Measurements from ENCODE around the gene AMPD2. TPM values are rescaled to one million over a fixed set of nuclear protein-coding genes. Genes with fewer than 3 reads are reported as not detected.

The AMPD2 gene
- polyA plus RNA-seq, 3 donors = 75.0 to 961 (median 117) TPM

GRCh38 chr1:109584766-109585165, 34.9 kb upstream of the AMPD2 start:
- H3K4me1 Mint-ChIP-seq = peaks cover 10% of the 10 kb centered on the region
- Histone ChIP-seq H3K4me2 (replicated peaks; ENCODE audit: extremely low read depth, low read length, poor library complexity, severe bottlenecking) (no peak overlapping the region), H4K20me1 (ENCODE audit: insufficient read depth, low read length) (peaks cover 55% of the 10 kb centered on the region), H3K4me1 (ENCODE audit: control insufficient read depth in 1 of 2, insufficient read depth in 2 of 2, low read length in 2 of 2) (peaks cover 0 to 7% of the 10 kb centered on the region in 2 donors), H3K9ac (ENCODE audit: insufficient read depth, low read length, poor library complexity, severe bottlenecking) (no peak overlapping the region), H3K9me3 (replicated peaks in 1 of 2; ENCODE audit: control insufficient read depth in 1 of 2, insufficient read depth in 1 of 2, low read length in 2 of 2) (no peaks in the 10 kb centered on the region), H2AFZ (ENCODE audit: insufficient read depth, low read depth, low read length, poor library complexity, severe bottlenecking) (no peak overlapping the region), H3K4me3 (replicated peaks in 1 of 3; ENCODE audit: low read depth in 2 of 3, low read length in 3 of 3) (no peak overlapping the region), H3K79me2 (ENCODE audit: insufficient read depth, low read length) (peaks cover 20% of the 10 kb centered on the region), H3K27ac (ENCODE audit: low read depth in 1 of 2, low read length in 2 of 2) (peak overlapping the region in 1 of 2 donors; percentile 46), H3K27me3 (ENCODE audit: control insufficient read depth in 2 of 2, insufficient read depth in 2 of 2, low read length in 2 of 2) (no peaks in the 10 kb centered on the region), H3K36me3 (replicated peaks in 1 of 2; ENCODE audit: control insufficient read depth in 1 of 2, insufficient read depth in 2 of 2, low read length in 2 of 2) (peaks cover 82 to 100% of the 10 kb centered on the region in 2 donors)
- H3K27me3 Mint-ChIP-seq (ENCODE audit: low read depth in 3 of 3) = peaks cover 0 to 1% (median 0%) of the 10 kb centered on the region in 3 donors
- no peak for DNase-seq
- WGBS (ENCODE audit: insufficient coverage) = no CpG with 5 or more reads among the region's 1 CpG
- TF ChIP-seq CTCF (IDR thresholded peaks at IDR 0.05) = no peak
- no peaks in the 10 kb centered on the region for H3K9me3 Mint-ChIP-seq
- H3K4me3 Mint-ChIP-seq = no peak overlapping the region
- intact Hi-C loops (cut with micrococcal nuclease) = loop anchor here in 1 of 2 donors (5.0 kb wide), 1 partner anchor 32 kb away; no protein-coding TSS in a partner anchor
- H3K27ac Mint-ChIP-seq = peak overlapping the region in 1 of 7 donors; percentile 52
- H3K36me3 Mint-ChIP-seq = peaks cover 73 to 96% of the 10 kb centered on the region in 2 donors

- Histone ChIP-seq H3K4me3 (replicated peaks in 1 of 3; ENCODE audit: low read depth in 2 of 3, low read length in 3 of 3) (no peak overlapping the region), H3K36me3 (replicated peaks in 1 of 2; ENCODE audit: control insufficient read depth in 1 of 2, insufficient read depth in 2 of 2, low read length in 2 of 2) (peaks cover 82 to 100% of the 10 kb centered on the region in 2 donors), H3K79me2 (ENCODE audit: insufficient read depth, low read length) (peaks cover 15% of the 10 kb centered on the region), H2AFZ (ENCODE audit: insufficient read depth, low read depth, low read length, poor library complexity, severe bottlenecking) (no peak overlapping the region), H3K9ac (ENCODE audit: insufficient read depth, low read length, poor library complexity, severe bottlenecking) (no peak overlapping the region), H3K4me1 (ENCODE audit: control insufficient read depth in 1 of 2, insufficient read depth in 2 of 2, low read length in 2 of 2) (peaks cover 0 to 7% of the 10 kb centered on the region in 2 donors), H4K20me1 (ENCODE audit: insufficient read depth, low read length) (peaks cover 54% of the 10 kb centered on the region), H3K27ac (ENCODE audit: low read depth in 1 of 2, low read length in 2 of 2) (peak overlapping the region in 1 of 2 donors; percentile 12), H3K9me3 (replicated peaks in 1 of 2; ENCODE audit: control insufficient read depth in 1 of 2, insufficient read depth in 1 of 2, low read length in 2 of 2) (no peaks in the 10 kb centered on the region), H3K27me3 (ENCODE audit: control insufficient read depth in 2 of 2, insufficient read depth in 2 of 2, low read length in 2 of 2) (no peaks in the 10 kb centered on the region), H3K4me2 (replicated peaks; ENCODE audit: extremely low read depth, low read length, poor library complexity, severe bottlenecking) (no peak overlapping the region)
- intact Hi-C loops (cut with micrococcal nuclease) = loop anchor here in 1 of 2 donors (5.0 kb wide), 1 partner anchor 34 kb away; no protein-coding TSS in a partner anchor
- Mint-ChIP-seq H3K4me1 (peaks cover 10% of the 10 kb centered on the region), H3K36me3 (peaks cover 74 to 95% of the 10 kb centered on the region in 2 donors), H3K4me3 (no peak overlapping the region), H3K9me3 (no peaks in the 10 kb centered on the region), H3K27ac (peak overlapping the region in 1 of 7 donors; percentile 16), H3K27me3 (ENCODE audit: low read depth in 3 of 3) (peaks cover 0 to 1% (median 0%) of the 10 kb centered on the region in 3 donors)
- WGBS (ENCODE audit: insufficient coverage) = 100% methylated on average over 1 of the region's 3 CpGs
- no peak for TF ChIP-seq CTCF (IDR thresholded peaks at IDR 0.05)
- no peak for DNase-seq
These were observed 33.6 kb upstream of the AMPD2 start for GRCh38 chr1:109586055-109586454.
